Neural progenitor cell (in vitro differentiated cells): ENCODE measurements around the gene ODF2. TPM values are rescaled to one million over a fixed set of nuclear protein-coding genes. Genes with fewer than 3 reads are reported as not detected.

Source experiments
- DNase-seq: peaks from one replicate; pipeline ENCODE4 v3.0.0-alpha.2; 2016; ENCODE audit warnings: low spot score
- H2AFZ ChIP-seq: fragments of 200-600 bp; sonication (generic); replicated peaks from 2 replicates; pipeline ENCODE4 v1.6.1; 2016; ENCODE audit warnings: antibody characterized with exemption
- H3F3A ChIP-seq: fragments of 200-600 bp; sonication (generic); 2 replicates; pipeline ENCODE4 v1.6.1; 2016; ENCODE audit warnings: antibody characterized with exemption, low read depth
- H3K27ac ChIP-seq: fragments of 200-600 bp; sonication (generic); 2 replicates; pipeline ENCODE4 v1.5.1; 2016; ENCODE audit warnings: mild to moderate bottlenecking
- H3K27me3 ChIP-seq: fragments of 200-600 bp; sonication (generic); 2 replicates; pipeline ENCODE4 v1.6.1; 2016; ENCODE audit warnings: mild to moderate bottlenecking, moderate library complexity
- H3K36me3 ChIP-seq: fragments of 200-600 bp; sonication (generic); 2 replicates; pipeline ENCODE4 v1.5.1; 2016
- H3K4me1 ChIP-seq: fragments of 200-600 bp; sonication (generic); 2 replicates; pipeline ENCODE4 v1.6.1; 2016; ENCODE audit warnings: mixed run types
- H3K4me2 ChIP-seq: fragments of 200-600 bp; sonication (generic); 2 replicates; pipeline ENCODE4 v1.6.1; 2016
- H3K4me3 ChIP-seq: fragments of 200-600 bp; sonication (generic); 2 replicates; pipeline ENCODE4 v1.5.1; 2016
- H3K79me2 ChIP-seq: fragments of 200-600 bp; sonication (generic); 2 replicates; pipeline ENCODE4 v1.6.1; 2016; ENCODE audit warnings: low read depth
- H3K9ac ChIP-seq: fragments of 200-600 bp; sonication (generic); 2 replicates; pipeline ENCODE4 v1.6.1; 2016
- H3K9me3 ChIP-seq: fragments of 200-600 bp; sonication (generic); 2 replicates; pipeline ENCODE4 v1.5.1; 2016; ENCODE audit warnings: low read depth
- H4K20me1 ChIP-seq: fragments of 200-600 bp; sonication (generic); 2 replicates; pipeline ENCODE4 v1.6.1; 2016; ENCODE audit warnings: low read depth
- H3K27ac Mint-ChIP-seq: 3 replicates; pipeline ENCODE4 v1.8.0; 2021; ENCODE audit warnings: mixed read lengths
- H3K27me3 Mint-ChIP-seq: 2 replicates; pipeline ENCODE4 v1.8.0; 2022; ENCODE audit warnings: low read depth, mild to moderate bottlenecking, inconsistent platforms, moderate library complexity, mixed read lengths; ENCODE audit not compliant: insufficient read depth
- H3K36me3 Mint-ChIP-seq: 3 replicates; pipeline ENCODE4 v1.8.0; 2021; ENCODE audit warnings: mixed read lengths
- H3K4me1 Mint-ChIP-seq: 3 replicates; pipeline ENCODE4 v1.8.0; 2021; ENCODE audit warnings: mixed read lengths
- H3K4me3 Mint-ChIP-seq: 3 replicates; pipeline ENCODE4 v1.8.0; 2021; ENCODE audit warnings: mild to moderate bottlenecking, moderate library complexity, mixed read lengths
- H3K9me3 Mint-ChIP-seq: 3 replicates; pipeline ENCODE4 v1.8.0; 2020; ENCODE audit warnings: mixed read lengths
- EZH2 ChIP-seq: fragments of 200-600 bp; sonication (generic); IDR thresholded peaks from 2 replicates; pipeline ENCODE4 v1.6.1; 2017; ENCODE audit warnings: antibody characterized with exemption, mild to moderate bottlenecking, moderate library complexity
- EZH2phosphoT487 ChIP-seq: fragments of 200-600 bp; sonication (generic); IDR thresholded peaks from 2 replicates; pipeline ENCODE4 v1.6.1; 2017; ENCODE audit warnings: antibody characterized with exemption
- total RNA-seq: library from RNA; depleted of rRNA; stranded (reverse); fragments of >200 nt; gene quantifications from 2 replicates; pipeline ENCODE4 v1.2.3, GENCODE V29; 2015; ENCODE audit warnings: low replicate concordance
- TF ChIP-seq, protein P1 (sequence below): fragments of 200-600 bp; sonication (generic); IDR thresholded peaks from 2 replicates; pipeline ENCODE4 v1.5.1; 2017; ENCODE audit warnings: antibody characterized with exemption, mild to moderate bottlenecking

The ODF2 gene
- total RNA-seq, 1 donor from 2014 or later: 40.6 TPM

DNA sequence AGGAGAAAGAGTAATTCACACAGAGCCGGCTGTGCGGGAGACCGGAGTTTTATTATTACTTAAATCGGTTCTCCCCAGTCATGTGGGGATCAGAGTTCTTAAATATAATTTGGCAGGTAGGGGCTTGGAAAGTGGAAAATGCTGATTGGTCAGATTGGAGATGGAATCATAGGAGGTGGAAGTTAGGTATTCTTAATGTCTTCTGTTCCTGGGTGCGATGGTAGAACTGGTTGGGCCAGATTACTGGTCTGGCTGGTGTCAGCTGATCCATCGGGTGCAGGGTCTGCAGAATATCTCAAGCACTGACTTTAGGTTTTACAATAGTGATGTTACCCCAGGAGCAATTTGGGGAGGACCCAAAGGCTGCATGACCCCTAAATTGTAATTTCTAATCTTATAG is 39.8 kb upstream of the ODF2 start:
- Histone ChIP-seq H3K9me3 (no peaks in the 10 kb centered on the region), H3K27ac (no peak overlapping the region), H3K4me1 (no peaks in the 10 kb centered on the region), H3K4me2 (no peak overlapping the region), H3K27me3 (peaks cover 100% of the 10 kb centered on the region), H3F3A (peaks cover 6% of the 10 kb centered on the region), H3K9ac (no peak overlapping the region), H4K20me1 (peaks cover 29% of the 10 kb centered on the region), H3K79me2 (no peaks in the 10 kb centered on the region), H3K4me3 (no peak overlapping the region), H2AFZ (no peak overlapping the region), H3K36me3 (no peaks in the 10 kb centered on the region)
- no peak for TF ChIP-seq EZH2phosphoT487
- no peak for TF ChIP-seq EZH2
- TF ChIP-seq, protein P1, sequence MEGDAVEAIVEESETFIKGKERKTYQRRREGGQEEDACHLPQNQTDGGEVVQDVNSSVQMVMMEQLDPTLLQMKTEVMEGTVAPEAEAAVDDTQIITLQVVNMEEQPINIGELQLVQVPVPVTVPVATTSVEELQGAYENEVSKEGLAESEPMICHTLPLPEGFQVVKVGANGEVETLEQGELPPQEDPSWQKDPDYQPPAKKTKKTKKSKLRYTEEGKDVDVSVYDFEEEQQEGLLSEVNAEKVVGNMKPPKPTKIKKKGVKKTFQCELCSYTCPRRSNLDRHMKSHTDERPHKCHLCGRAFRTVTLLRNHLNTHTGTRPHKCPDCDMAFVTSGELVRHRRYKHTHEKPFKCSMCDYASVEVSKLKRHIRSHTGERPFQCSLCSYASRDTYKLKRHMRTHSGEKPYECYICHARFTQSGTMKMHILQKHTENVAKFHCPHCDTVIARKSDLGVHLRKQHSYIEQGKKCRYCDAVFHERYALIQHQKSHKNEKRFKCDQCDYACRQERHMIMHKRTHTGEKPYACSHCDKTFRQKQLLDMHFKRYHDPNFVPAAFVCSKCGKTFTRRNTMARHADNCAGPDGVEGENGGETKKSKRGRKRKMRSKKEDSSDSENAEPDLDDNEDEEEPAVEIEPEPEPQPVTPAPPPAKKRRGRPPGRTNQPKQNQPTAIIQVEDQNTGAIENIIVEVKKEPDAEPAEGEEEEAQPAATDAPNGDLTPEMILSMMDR: no peak
- peak overlapping the region; percentile 11 for H3K27ac Mint-ChIP-seq
- H3K4me3 Mint-ChIP-seq: no peak overlapping the region
- H3K27me3 Mint-ChIP-seq: peaks cover 35% of the 10 kb centered on the region
- H3K4me1 Mint-ChIP-seq: peaks cover 43% of the 10 kb centered on the region
- no peak for DNase-seq
- H3K9me3 Mint-ChIP-seq: peaks cover 2% of the 10 kb centered on the region
- H3K36me3 Mint-ChIP-seq: no peaks in the 10 kb centered on the region

DNA sequence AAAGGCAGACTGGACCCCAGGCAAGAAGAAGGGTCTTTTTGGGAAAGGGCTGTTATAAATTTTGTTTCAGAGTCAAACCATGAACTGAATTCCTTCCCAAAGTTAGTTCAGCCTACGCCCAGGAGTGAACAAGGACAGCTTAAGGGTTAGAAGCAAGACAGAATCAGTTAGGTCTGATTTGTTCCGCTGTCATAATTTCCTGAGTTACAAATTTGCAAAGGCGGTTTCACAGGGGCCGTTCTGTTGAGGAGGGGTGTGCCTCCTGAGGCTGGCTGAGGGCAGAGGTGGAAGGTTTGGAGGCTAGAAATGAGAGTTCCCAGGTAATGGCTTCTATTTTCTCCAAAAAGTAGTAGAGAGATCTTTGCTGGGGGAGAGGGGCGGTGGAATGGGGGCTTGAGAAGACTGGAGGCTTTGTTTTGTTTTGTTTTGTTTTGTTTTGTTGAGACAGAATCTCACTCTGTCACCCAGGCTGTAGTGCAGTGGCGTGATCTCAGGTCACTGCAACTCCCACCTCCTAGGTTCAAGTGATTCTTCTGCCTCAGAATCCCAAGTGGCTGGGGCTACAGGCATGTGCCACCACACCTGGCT is 39.3 kb upstream of the ODF2 start:
- no peak for DNase-seq
- Histone ChIP-seq H3K4me1 (no peaks in the 10 kb centered on the region), H3F3A (peaks cover 6% of the 10 kb centered on the region), H3K79me2 (no peaks in the 10 kb centered on the region), H4K20me1 (peaks cover 23% of the 10 kb centered on the region), H3K36me3 (no peaks in the 10 kb centered on the region), H3K27me3 (peaks cover 100% of the 10 kb centered on the region), H2AFZ (no peak overlapping the region), H3K4me3 (no peak overlapping the region), H3K9me3 (no peaks in the 10 kb centered on the region), H3K27ac (no peak overlapping the region), H3K9ac (no peak overlapping the region), H3K4me2 (no peak overlapping the region)
- H3K36me3 Mint-ChIP-seq: no peaks in the 10 kb centered on the region
- H3K4me3 Mint-ChIP-seq: no peak overlapping the region
- peaks cover 2% of the 10 kb centered on the region for H3K9me3 Mint-ChIP-seq
- peaks cover 30% of the 10 kb centered on the region for H3K27me3 Mint-ChIP-seq
- peaks cover 38% of the 10 kb centered on the region for H3K4me1 Mint-ChIP-seq
- no peak overlapping the region for H3K27ac Mint-ChIP-seq
- TF ChIP-seq EZH2phosphoT487 (no peak), EZH2 (no peak)
- TF ChIP-seq, protein P1: no peak

DNA sequence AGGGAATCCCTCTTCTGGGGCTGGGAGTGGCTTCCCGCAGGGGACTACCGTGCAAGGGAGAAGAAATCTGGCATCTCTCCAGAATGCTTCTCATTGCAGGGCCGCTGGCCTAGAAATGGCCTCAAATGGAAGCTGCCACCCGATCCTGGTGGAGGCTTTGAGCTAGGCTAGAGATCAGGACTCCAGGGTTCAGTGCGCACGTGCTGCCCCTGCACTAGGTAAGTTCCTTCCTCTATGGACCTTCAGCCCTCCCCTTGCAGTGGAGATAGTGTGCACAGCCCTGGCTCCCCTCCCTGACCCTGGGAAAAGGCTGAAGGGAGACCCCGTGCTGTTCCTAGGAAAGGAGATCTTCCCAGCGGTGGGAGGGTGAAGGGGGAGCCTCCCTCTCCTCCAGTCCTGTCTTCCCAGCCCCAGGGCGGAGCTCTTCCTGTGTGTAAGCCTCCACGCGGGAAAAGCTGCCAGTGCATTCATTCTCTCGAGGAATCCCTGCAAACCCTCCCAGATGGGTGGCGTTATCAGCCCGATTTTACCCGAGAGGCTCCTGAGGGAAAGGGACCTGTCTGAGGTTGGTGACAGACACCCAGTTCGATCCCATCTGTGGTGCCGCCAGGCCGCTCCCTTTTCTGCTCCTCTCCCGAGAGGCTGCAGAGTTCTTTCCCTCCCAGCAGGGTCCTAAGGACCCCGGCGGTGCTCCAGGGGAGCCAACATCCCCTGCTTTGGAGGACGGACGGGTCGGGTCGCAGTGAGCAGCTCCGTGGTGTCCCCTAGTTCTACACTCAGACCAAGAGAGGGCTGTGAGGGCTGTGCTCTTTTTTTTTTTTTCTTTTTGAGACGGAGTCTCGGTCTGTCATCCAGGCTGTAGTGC is 36.5 kb upstream of the ODF2 start:
- Histone ChIP-seq H3K27ac (no peak overlapping the region), H2AFZ (no peak overlapping the region), H3K27me3 (peaks cover 100% of the 10 kb centered on the region), H3K4me2 (no peak overlapping the region), H3K9ac (no peak overlapping the region), H3K36me3 (no peaks in the 10 kb centered on the region), H3F3A (peaks cover 6% of the 10 kb centered on the region), H3K4me3 (no peak overlapping the region), H4K20me1 (peaks cover 15% of the 10 kb centered on the region), H3K9me3 (no peaks in the 10 kb centered on the region), H3K4me1 (no peaks in the 10 kb centered on the region), H3K79me2 (no peaks in the 10 kb centered on the region)
- Mint-ChIP-seq H3K27me3 (peaks cover 31% of the 10 kb centered on the region), H3K9me3 (no peaks in the 10 kb centered on the region), H3K4me3 (peak overlapping the region; percentile 87), H3K36me3 (no peaks in the 10 kb centered on the region), H3K27ac (no peak overlapping the region), H3K4me1 (peaks cover 32% of the 10 kb centered on the region)
- TF ChIP-seq EZH2phosphoT487 (no peak), EZH2 (no peak)
- TF ChIP-seq, protein P1: no peak
- peak; percentile 22 for DNase-seq
